M059J (cell line): ENCODE results near the gene LDLRAD2. TPM values are rescaled to one million over a fixed set of nuclear protein-coding genes. Genes with fewer than 3 reads are reported as not detected.
"Not testable (repeated sequence)": the region's sequence is repeated elsewhere in the genome, so short reads cannot be mapped to it uniquely, and the experiment has no call there.

Source experiments
- DNase-seq: peaks from one replicate; pipeline ENCODE4 v3.0.0-alpha.2; 2012; ENCODE audit warnings: low read depth
- total RNA-seq: library from RNA; depleted of rRNA; stranded (reverse); fragments of >200 nt; shearing (Covaris generic); gene quantifications from 2 replicates; pipeline ENCODE4 v1.2.3, GENCODE V29; 2014

Gene LDLRAD2
- total RNA-seq, 1 experiment from 2014 or later = not detected

- no peak for DNase-seq
Observed at GRCh38 chr1:21823980-21824702, 12.1 kb downstream of the LDLRAD2 start.

GRCh38 chr1:21824926-21825325, 12.9 kb downstream of the LDLRAD2 start:
- no peak for DNase-seq

GRCh38 chr1:21825393-21825792, 13.3 kb downstream of the LDLRAD2 start:
- no peak for DNase-seq

- DNase-seq = not testable (repeated sequence)
Observed at GRCh38 chr1:21826694-21827093, 14.6 kb downstream of the LDLRAD2 start.

GRCh38 chr1:21827141-21827679, 15.1 kb downstream of the LDLRAD2 start:
- no peak for DNase-seq

- DNase-seq = no peak
Observed at GRCh38 chr1:21828075-21828474, 16.0 kb downstream of the LDLRAD2 start.

- DNase-seq = no peak
Observed at GRCh38 chr1:21828506-21829210, 16.6 kb downstream of the LDLRAD2 start.

- no peak for DNase-seq
Observed at GRCh38 chr1:21829294-21829693, 17.2 kb downstream of the LDLRAD2 start.

GRCh38 chr1:21830792-21831453, 18.9 kb downstream of the LDLRAD2 start:
- no peak for DNase-seq

GRCh38 chr1:21831454-21831970, 19.4 kb downstream of the LDLRAD2 start:
- DNase-seq = no peak

GRCh38 chr1:21833392-21833976, 21.4 kb downstream of the LDLRAD2 start:
- DNase-seq = no peak

GRCh38 chr1:21834094-21834493, 22.0 kb downstream of the LDLRAD2 start:
- DNase-seq = no peak

- DNase-seq = no peak
Observed at GRCh38 chr1:21834666-21835065, 22.6 kb downstream of the LDLRAD2 start.

- no peak for DNase-seq
Observed at GRCh38 chr1:21836010-21836409, 23.9 kb downstream of the LDLRAD2 start.

- DNase-seq = no peak
Observed at GRCh38 chr1:21836729-21837128, 24.7 kb downstream of the LDLRAD2 start.

GRCh38 chr1:21837476-21837875, 25.4 kb downstream of the LDLRAD2 start:
- DNase-seq = no peak

GRCh38 chr1:21838359-21839157, 26.5 kb downstream of the LDLRAD2 start:
- DNase-seq = no peak

- no peak for DNase-seq
Observed at GRCh38 chr1:21839337-21840037, 27.4 kb downstream of the LDLRAD2 start.

- DNase-seq = no peak
Observed at GRCh38 chr1:21840981-21841380, 28.9 kb downstream of the LDLRAD2 start.

- no peak for DNase-seq
Observed at GRCh38 chr1:21841852-21842466, 29.9 kb downstream of the LDLRAD2 start.
